Stomach smooth muscle (tissue), 2 donors: ENCODE results near the gene LECT2.
A peak's percentile ranks its signal among the peaks of the same experiment; 100 is the strongest.

Experiments
- H3K27ac ChIP-seq: one replicate; pipeline ENCODE4 v1.7.0; 2013; ENCODE audit warnings: mild to moderate bottlenecking, low read length, inconsistent platforms
- H3K27me3 ChIP-seq, 2 donors: one replicate each; pipeline ENCODE4 v1.7.0; 2013; ENCODE audit warnings: low read length in 2 of 2; ENCODE audit not compliant: insufficient read depth in 2 of 2, control insufficient read depth in 1 of 2
- H3K36me3 ChIP-seq, 2 donors: one replicate each; pipeline ENCODE4 v1.7.0; 2013; ENCODE audit warnings: low read length in 2 of 2; ENCODE audit not compliant: control insufficient read depth in 2 of 2, insufficient read depth in 2 of 2
- H3K4me1 ChIP-seq: one replicate; pipeline ENCODE4 v1.7.0; 2013; ENCODE audit warnings: low read length; ENCODE audit not compliant: control insufficient read depth, insufficient read depth
- H3K4me3 ChIP-seq, 2 donors: one replicate each; pipeline ENCODE4 v1.7.0; 2013; ENCODE audit warnings: low read length in 2 of 2
- H3K9ac ChIP-seq, 2 donors: one replicate each; pipeline ENCODE4 v1.7.0; 2013; ENCODE audit warnings: low read length in 2 of 2, mild to moderate bottlenecking in 1 of 2
- H3K9me3 ChIP-seq, 2 donors: one replicate each; pipeline ENCODE4 v1.7.0; 2013; ENCODE audit warnings: low read length in 2 of 2; ENCODE audit not compliant: control insufficient read depth in 2 of 2
- donor health status: healthy.
- donor health status: Pancreatic carcinoma.

LECT2 gene

GRCh38 chr5:135941711-135942110 lies 13.1 kb downstream of the LECT2 start:
- H3K27ac ChIP-seq: no peak overlapping the region
- H3K9me3 ChIP-seq: no peaks in the 10 kb centered on the region
- H3K36me3 ChIP-seq: no peaks in the 10 kb centered on the region
- H3K4me3 ChIP-seq: no peak overlapping the region
- H3K9ac ChIP-seq: no peak overlapping the region
- H3K27me3 ChIP-seq: no peaks in the 10 kb centered on the region
- no peaks in the 10 kb centered on the region for H3K4me1 ChIP-seq

DNA sequence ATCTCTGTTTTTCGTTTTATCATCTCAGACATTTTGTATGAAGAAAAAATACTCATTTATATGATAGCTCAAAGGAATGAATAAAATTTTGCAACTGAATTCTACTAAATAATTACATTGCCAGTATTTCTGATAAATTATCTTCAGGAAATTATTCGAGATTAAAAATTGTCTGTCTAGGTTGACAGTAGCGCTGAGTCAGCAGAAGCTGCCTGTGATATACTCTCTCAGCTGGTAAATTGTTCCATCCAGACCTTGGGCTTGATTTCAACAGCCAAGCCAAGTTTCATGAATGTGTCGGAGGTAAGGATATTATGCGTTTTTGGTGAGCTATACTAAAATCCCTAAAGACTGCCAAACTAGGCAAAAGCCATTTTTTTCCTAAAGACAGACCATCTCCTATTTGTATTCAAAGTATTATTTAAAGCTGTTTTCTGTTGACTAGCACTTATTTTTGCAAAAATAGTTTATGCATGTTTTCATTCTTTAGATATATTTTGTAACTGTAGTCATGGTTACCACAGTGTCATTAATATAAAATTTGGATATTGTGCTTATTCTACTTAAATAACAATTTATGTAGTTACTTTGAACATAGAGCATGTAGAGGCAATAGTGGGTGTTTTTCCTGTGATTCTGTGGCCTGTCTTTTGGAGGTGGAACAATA lies 17.4 kb downstream of the LECT2 start:
- Histone ChIP-seq H3K9me3 (no peaks in the 10 kb centered on the region), H3K27ac (no peak overlapping the region), H3K4me3 (no peak overlapping the region), H3K4me1 (no peaks in the 10 kb centered on the region), H3K27me3 (no peaks in the 10 kb centered on the region), H3K36me3 (no peaks in the 10 kb centered on the region), H3K9ac (no peak overlapping the region)

DNA sequence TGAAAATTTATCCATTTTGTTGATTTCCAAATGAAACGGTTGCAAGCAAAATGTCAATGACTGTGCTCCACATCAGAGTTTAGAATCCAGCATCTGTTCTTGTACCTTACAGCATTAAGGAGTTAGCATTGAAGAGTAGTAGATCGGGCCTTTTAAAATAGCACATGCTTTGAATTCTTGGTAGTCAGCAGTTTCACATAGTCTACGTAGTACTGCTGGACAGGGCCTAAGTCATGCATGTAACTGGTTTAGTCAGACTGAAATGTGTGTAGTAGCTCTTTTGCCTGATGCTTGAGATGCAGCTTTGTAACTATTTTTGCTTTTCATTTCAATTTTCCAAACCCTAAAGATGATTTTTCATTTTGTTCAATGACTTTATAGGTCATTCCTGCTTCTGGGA lies 19.8 kb downstream of the LECT2 start:
- Histone ChIP-seq H3K27ac (no peak overlapping the region), H3K9me3 (no peaks in the 10 kb centered on the region), H3K36me3 (no peaks in the 10 kb centered on the region), H3K9ac (no peak overlapping the region), H3K27me3 (peaks cover 7 to 14% of the 10 kb centered on the region in 2 donors), H3K4me3 (no peak overlapping the region), H3K4me1 (peaks cover 5% of the 10 kb centered on the region)

- no peak overlapping the region for H3K9ac ChIP-seq
- H3K27ac ChIP-seq: no peak overlapping the region
- H3K4me3 ChIP-seq: no peak overlapping the region
- peaks cover 9 to 35% of the 10 kb centered on the region in 2 donors for H3K27me3 ChIP-seq
- H3K9me3 ChIP-seq: no peaks in the 10 kb centered on the region
- H3K36me3 ChIP-seq: no peaks in the 10 kb centered on the region
- H3K4me1 ChIP-seq: peaks cover 5% of the 10 kb centered on the region
Observed at GRCh38 chr5:135930949-135931295, 23.9 kb downstream of the LECT2 start.

GRCh38 chr5:135930029-135930948 lies 24.5 kb downstream of the LECT2 start:
- H3K27me3 ChIP-seq: peaks cover 9 to 35% of the 10 kb centered on the region in 2 donors
- H3K9ac ChIP-seq: no peak overlapping the region
- peaks cover 5% of the 10 kb centered on the region for H3K4me1 ChIP-seq
- H3K4me3 ChIP-seq: peak overlapping the region; percentile 31 to 63
- H3K9me3 ChIP-seq: no peaks in the 10 kb centered on the region
- H3K27ac ChIP-seq: no peak overlapping the region
- H3K36me3 ChIP-seq: no peaks in the 10 kb centered on the region

- Histone ChIP-seq H3K4me1 (no peaks in the 10 kb centered on the region), H3K27me3 (peaks cover 4 to 9% of the 10 kb centered on the region in 2 donors), H3K9me3 (no peaks in the 10 kb centered on the region), H3K27ac (no peak overlapping the region), H3K4me3 (no peak overlapping the region), H3K36me3 (no peaks in the 10 kb centered on the region), H3K9ac (no peak overlapping the region)
Observed at GRCh38 chr5:135921388-135921787, 33.4 kb downstream of the LECT2 start.

- Histone ChIP-seq H3K4me1 (no peaks in the 10 kb centered on the region), H3K9me3 (peaks cover 0 to 2% of the 10 kb centered on the region in 2 donors), H3K36me3 (no peaks in the 10 kb centered on the region), H3K4me3 (no peak overlapping the region), H3K27ac (no peak overlapping the region), H3K27me3 (peaks cover 4 to 5% of the 10 kb centered on the region in 2 donors), H3K9ac (no peak overlapping the region)
Observed at GRCh38 chr5:135920199-135920598, 34.6 kb downstream of the LECT2 start.

DNA sequence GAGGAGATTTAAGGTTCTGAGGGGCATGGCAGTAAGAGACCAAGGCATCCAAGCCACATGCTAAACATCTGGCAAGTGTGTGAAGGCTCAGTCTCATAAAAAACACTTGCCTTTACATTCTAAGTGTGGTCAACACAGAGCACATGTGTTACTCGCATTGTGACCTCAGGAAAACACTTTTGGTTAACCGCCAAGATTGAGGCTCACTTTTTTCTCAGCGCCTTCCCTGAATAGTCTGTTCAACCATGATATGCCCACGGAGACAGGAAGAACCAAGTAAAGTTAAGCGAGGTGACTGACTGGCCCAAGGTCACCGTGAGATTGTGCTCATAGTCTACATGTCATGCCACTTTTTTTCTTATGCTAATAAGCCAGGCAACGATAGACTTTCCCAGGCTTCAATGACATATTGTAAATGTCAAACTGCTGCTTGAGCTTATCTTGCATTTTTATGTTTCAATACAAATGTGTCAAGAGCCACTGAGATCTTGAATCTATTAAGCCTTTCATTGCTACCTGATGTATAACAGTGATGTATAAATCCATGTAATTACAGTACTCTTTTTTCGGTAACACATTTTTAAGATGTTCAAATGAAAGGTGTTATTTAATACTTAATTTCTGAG lies 38.0 kb downstream of the LECT2 start:
- H3K36me3 ChIP-seq: no peaks in the 10 kb centered on the region
- H3K27me3 ChIP-seq: peaks cover 5 to 7% of the 10 kb centered on the region in 2 donors
- H3K4me3 ChIP-seq: no peak overlapping the region
- peaks cover 0 to 2% of the 10 kb centered on the region in 2 donors for H3K9me3 ChIP-seq
- H3K4me1 ChIP-seq: no peaks in the 10 kb centered on the region
- no peak overlapping the region for H3K9ac ChIP-seq
- H3K27ac ChIP-seq: no peak overlapping the region

DNA sequence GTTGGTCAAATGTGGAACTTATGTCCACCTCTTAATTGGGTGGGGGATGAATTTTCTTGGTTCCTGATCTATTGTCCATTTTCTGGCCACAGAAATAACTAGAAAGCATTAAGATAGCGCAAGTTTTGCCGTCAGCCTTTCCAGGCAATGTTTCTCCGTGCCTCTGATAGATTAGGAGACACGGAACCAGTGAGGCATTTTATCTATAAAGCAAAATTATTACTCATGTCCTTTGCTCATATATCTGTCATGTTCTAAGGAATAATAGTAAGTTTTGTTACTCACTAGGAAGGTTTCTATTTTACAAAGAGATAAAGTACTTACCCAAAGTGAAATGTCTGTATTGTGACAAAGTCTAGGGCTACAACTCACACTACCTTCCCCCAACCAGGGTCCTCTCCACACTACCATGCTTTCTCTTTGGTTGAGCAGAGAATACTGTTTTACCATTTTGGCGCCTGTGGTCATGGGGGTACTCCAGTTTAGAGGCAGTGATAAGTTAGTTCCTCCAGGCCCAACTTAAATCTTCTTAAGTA lies 39.2 kb downstream of the LECT2 start:
- Histone ChIP-seq H3K4me3 (no peak overlapping the region), H3K4me1 (no peaks in the 10 kb centered on the region), H3K36me3 (no peaks in the 10 kb centered on the region), H3K27me3 (peaks cover 5 to 7% of the 10 kb centered on the region in 2 donors), H3K9ac (no peak overlapping the region), H3K27ac (no peak overlapping the region), H3K9me3 (peaks cover 0 to 2% of the 10 kb centered on the region in 2 donors)

GRCh38 chr5:135913713-135914626 lies 40.8 kb downstream of the LECT2 start:
- no peaks in the 10 kb centered on the region for H3K36me3 ChIP-seq
- no peak overlapping the region for H3K4me3 ChIP-seq
- H3K4me1 ChIP-seq: no peaks in the 10 kb centered on the region
- no peak overlapping the region for H3K9ac ChIP-seq
- peaks cover 5 to 10% of the 10 kb centered on the region in 2 donors for H3K27me3 ChIP-seq
- H3K27ac ChIP-seq: no peak overlapping the region
- H3K9me3 ChIP-seq: peaks cover 0 to 2% of the 10 kb centered on the region in 2 donors
